ENCODE data around the gene ATP2C2. TPM values are rescaled to one million over a fixed set of nuclear protein-coding genes. Genes with fewer than 3 reads are reported as not detected.

Gene ATP2C2
- total and polyA plus RNA-seq, 2 of the 8 experiments (the other 6 are each of a cell fraction or from before 2014, with no cell fraction given): 1.2 to 2.8 TPM

GRCh38 chr16:84427553-84427952 is 59.2 kb downstream of the ATP2C2 start (continued):
- TF ChIP-seq CHD7 (IDR thresholded peaks at IDR 0.05; ENCODE audit: insufficient replicate concordance, low read length) (no peak), YY1 (IDR thresholded peaks at IDR 0.05; ENCODE audit: low read depth, low read length) (no peak)

Data from H1 (cell line).